GM04503 (cell line): ENCODE measurements around the gene SUCLG2.

Experiments
- DNase-seq: peaks from one replicate; pipeline ENCODE4 v3.0.0-alpha.2; 2012; ENCODE audit warnings: low read depth

Gene SUCLG2

DNA sequence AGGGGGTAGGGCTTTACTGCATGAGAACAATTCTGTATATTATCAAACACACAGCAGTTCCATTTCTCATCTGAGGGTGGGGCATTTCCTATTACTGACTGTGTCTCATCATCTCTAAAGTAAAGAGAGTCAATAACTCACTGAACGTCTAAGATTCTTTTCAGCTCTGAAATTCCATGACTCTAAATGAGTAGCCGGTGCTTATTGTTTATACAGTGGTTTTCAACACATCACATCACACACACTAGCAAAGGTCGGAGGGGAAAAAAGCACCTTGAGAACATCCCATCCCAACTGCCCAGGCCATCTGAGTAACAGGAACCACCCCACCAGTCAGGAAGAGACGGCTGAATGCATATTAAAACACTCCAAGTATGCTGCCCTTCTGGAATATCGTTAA, 196.0 kb downstream of the SUCLG2 start:
- DNase-seq, result no peak

GRCh38 chr3:67453628-67454027, 200.8 kb downstream of the SUCLG2 start:
- DNase-seq, result no peak

DNA sequence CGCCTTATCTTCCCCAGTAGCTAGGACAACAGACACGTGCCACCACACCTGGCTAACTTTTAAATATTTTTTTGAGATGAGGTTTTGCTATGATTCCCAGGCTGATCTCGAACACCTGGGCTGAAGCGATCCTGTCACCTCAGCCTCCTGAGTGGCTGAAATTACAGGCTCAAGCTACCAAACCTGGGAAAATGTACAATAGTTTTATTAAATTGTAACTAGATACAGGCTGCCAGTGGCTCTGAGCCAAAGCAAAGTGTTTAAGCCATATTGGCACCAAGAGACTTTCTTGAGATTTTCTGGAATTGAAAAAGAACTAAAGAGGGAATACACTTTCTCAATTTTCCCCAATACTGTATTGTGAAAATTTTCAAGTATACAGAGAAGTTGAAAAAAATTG, 204.3 kb downstream of the SUCLG2 start:
- DNase-seq, result no peak

DNA sequence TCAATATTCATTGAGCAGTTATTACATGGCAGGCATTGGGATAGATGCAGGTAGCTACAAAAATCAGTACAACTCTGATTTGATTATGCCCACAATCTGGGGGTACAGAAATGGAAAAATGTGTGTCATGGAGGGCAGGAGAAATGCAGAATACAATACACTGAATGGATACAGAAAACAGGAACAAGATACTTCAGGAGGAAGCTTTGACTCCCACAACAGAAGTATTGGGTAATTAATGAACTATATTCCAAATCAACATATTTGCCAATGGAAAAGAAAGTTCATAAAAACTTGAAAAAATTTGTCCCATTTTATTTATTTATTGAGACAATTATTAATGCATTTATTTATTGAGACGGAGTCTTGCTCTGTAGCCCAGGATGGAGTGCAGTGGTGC, 207.0 kb downstream of the SUCLG2 start:
- no peak for DNase-seq

DNA sequence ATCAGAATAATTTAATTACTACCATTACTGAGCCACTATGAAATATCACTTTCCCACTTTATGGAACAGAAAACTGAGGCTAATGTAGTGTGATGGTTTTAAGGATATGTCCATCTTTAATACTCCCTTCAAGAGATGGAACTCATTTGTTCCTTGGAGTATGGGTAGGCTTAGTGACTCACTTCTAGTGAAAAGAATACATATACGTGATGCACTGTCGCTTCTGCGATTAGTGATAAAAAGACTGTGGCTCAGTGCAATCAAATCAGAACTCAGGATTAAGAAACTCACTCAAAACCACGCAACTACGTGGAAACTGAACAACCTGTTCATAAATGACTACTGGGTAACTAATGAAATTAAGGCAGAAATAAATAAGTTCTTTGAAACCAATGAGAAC, 216.6 kb downstream of the SUCLG2 start:
- DNase-seq, result no peak

GRCh38 chr3:67437090-67437489, 217.3 kb downstream of the SUCLG2 start:
- no peak for DNase-seq

DNA sequence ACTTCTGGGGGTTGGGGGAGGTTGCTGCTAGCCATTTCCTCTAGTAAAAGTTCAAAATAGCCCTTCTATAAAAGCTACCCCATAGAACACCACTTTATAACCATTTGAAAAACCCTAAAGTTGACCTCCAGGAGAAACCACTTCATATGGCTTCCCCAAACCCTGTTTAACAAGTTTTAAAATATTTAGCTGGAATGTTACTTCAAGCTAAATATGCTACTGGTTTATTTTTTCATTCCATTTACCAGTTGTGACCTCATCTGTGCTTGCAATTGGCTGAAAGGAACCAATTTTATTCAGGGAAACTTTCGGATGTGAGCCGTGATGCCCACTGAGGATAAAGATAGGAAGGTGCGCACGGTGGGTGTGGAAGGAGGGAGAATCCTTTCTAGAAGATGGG, 221.3 kb downstream of the SUCLG2 start:
- no peak for DNase-seq

- DNase-seq, result no peak
These were observed 222.5 kb downstream of the SUCLG2 start for GRCh38 chr3:67431887-67432286.

GRCh38 chr3:67423722-67424121, 230.7 kb downstream of the SUCLG2 start:
- DNase-seq, result no peak

GRCh38 chr3:67421912-67422311, 232.5 kb downstream of the SUCLG2 start:
- DNase-seq, result no peak

- no peak for DNase-seq
These were observed 234.6 kb downstream of the SUCLG2 start for GRCh38 chr3:67419779-67420178.

DNA sequence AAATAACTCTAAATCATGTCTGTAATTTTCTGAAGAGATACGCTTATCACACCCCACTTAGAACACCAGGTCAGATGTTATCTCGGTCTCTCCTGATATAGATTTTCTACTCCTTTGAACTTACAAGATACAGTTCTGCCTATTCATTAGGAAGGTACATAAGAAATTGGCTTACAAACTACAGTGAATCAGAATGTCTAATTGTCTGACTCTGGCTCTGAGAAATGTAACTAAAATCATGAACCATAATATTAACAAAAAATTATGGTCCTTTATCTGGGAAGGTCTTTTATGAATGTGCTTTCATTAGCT, 235.2 kb downstream of the SUCLG2 start:
- DNase-seq, result no peak

DNA sequence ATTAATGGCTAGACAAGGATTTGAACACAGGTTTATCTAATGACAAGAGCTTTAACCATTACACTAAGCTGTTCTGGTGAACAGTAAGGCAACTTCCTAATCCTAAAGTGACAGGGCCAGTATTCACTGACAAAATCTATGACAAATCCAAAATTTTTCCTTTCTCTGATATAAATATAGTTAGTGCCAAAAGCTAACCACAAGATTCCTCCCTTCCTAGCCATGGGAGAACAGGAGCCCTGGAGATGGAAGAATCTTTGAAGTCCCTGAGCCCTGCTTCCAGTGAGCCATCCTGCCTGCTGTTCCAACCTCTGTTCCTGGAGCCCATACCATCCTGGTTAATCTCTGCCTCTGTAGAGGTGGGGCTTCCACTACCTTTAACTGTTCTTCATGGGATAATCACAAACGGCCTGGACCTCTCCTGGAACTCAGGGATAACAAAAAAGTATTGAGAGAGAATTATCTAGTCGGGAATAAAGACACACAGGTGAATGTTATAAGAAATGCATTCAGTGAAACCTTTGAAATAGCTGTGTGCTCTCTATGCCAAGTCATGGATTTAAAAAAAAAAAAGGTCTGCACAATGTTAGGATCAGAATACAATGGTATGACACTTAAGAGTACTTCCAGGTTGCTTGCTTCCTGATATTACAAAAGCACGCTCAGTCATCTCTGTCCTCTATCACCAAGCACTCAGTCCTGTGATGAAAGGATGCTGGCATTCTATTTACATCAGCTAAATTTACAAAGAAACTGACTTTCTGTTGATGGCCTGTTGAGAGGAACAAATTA, 235.8 kb downstream of the SUCLG2 start:
- no peak for DNase-seq

DNA sequence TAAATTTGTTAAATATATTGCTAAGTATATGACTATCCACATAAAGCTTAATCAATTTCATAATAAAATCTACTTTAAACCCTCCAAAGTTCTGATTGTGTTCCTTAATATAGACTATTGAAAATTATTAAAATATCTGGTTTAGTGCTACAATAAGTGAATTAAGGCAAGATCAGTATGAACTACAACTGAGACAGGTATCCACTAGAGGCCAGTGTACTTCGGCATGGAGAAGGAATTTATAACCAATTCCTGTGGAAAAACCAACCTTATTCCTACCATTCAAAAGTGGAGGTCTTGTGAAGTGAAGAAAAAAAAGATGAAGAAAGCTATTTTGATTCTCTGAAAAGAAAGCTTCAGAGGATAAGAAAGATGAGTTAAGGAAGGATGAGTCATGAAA, 237.7 kb downstream of the SUCLG2 start:
- DNase-seq, result no peak

DNA sequence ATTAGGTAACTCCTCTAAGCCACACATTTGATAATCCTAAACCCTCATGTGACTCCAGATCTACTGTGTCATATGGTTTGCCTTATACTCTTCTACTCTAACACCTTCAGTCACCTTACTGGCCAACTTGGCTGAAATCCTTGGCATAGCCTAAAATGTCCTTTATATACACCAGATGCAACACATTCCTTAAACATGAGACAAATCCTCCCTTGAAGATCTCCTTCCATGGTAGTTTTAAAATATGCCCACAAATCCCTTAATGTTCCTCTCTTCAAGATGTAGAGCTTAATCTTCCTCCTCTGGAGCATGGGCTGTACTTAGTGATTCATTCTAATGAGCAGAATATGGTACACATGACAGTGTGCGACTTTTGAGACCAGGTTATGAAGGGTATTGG, 238.9 kb downstream of the SUCLG2 start:
- DNase-seq, result no peak

GRCh38 chr3:67414740-67415139, 239.7 kb downstream of the SUCLG2 start:
- no peak for DNase-seq

- DNase-seq, result no peak
These were observed 249.2 kb downstream of the SUCLG2 start for GRCh38 chr3:67405193-67405592.

- no peak for DNase-seq
These were observed 251.5 kb downstream of the SUCLG2 start for GRCh38 chr3:67402873-67403272.

GRCh38 chr3:67401921-67402320, 252.5 kb downstream of the SUCLG2 start:
- no peak for DNase-seq

DNA sequence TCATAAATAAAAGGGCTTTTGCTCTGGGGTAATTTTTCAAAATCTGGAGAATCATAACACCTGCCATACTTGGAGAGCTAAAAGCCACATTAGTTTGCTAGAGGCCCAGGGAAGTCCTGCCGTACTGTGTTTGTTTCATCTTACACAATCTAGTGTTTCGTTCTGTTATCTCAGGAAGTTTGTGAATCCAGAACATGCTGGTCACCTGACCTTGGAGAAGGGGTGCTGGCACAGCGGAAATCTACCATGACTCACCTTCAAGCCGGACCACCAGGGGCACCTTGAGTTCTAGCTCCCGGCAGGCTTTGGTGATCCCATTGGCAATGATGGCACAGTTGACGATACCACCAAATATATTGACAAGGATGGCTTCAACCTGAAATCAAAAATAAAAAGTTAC, 253.9 kb downstream of the SUCLG2 start:
- no peak for DNase-seq

GRCh38 chr3:67389176-67389575, 265.2 kb downstream of the SUCLG2 start:
- DNase-seq, result no peak

GRCh38 chr3:67388738-67389137, 265.7 kb downstream of the SUCLG2 start:
- DNase-seq, result no peak

DNA sequence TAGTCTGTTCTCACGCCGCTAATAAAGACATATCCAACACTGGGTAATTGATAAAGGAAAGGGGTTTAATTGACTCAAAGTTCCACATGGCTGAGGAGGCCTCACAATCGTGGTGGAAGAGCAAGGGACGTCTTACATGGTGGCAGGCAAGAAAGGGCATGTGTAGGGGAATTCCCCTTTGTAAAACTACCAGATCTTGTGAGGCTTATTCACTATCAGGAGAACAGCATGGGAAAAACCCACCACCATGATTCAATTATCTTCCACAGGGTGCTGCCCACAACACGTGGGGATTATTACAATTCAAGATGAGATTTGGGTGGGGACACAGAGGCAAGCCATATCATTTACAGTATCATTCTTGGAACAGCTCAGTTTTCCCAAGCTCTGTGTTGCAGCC, 268.0 kb downstream of the SUCLG2 start:
- DNase-seq, result no peak

- DNase-seq, result no peak
These were observed 269.5 kb downstream of the SUCLG2 start for GRCh38 chr3:67384760-67385397.
